ENCODE data around the gene ATP2A1. TPM values are rescaled to one million over a fixed set of nuclear protein-coding genes. Genes with fewer than 3 reads are reported as not detected.

Gene ATP2A1
- not detected in 2 replicates for total RNA-seq

DNA sequence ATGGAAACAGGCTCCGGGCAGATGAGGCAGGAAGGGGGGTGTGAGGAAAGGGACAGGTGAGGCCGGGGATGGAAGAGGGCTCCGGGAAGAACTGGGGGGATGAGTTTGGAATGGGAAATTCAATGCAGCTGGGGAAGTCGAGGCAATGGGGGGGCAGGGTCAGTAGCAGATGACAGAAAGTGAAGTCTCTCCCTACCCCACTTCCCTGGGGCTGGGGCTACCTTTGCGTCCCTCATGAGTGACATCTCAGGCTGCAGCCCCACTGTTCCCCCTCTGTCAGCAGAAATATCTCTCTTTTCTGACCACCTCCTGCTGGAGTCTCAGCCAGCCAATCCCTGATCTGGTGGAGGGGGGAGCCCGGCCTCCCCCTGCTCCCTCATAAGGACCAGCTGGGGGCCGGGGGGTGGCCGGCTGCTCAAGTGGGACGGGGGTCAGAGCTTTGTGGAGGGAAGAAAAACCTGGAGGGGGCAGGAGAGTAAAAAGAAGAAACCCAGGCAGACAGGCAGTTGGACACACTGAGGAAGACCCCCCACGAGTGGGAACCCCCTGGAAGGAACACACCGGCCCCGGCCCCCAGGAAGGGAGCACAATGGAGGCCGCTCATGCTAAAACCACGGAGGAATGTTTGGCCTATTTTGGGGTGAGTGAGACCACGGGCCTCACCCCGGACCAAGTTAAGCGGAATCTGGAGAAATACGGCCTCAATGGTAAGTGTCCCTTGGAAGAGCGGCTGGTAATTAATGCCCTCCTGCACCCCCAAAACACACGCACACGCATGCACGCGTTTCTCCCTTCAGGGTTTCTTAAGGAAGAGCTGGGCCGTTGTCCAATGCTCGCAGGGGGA, at the start of gene ATP2A1:
ATP2A1 (plus strand) TSS at position 406 of the 844 bp plus-strand sequence; CDS start at position 590, 184 bp downstream.
- DNase-seq = no peak

DNA sequence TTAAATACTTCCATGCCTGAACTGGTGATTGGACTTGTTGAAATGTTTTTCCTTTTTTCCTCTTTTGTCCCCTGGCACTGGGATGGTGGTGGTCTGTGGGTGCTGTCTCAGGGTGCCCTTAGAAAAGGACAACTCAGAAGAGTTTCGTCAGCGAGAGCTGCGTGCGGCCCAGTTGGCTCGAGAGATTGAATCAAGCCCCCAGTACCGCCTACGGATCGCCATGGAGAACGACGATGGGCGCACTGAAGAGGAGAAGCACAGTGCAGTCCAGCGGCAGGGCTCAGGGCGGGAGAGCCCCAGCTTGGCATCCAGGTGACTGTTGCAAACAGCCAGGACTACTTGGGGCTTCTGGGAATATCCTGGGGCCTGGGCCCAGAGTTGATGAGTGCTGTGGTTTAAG, 48.5 kb upstream of the ATP2A1 start:
- no peak for DNase-seq

DNA sequence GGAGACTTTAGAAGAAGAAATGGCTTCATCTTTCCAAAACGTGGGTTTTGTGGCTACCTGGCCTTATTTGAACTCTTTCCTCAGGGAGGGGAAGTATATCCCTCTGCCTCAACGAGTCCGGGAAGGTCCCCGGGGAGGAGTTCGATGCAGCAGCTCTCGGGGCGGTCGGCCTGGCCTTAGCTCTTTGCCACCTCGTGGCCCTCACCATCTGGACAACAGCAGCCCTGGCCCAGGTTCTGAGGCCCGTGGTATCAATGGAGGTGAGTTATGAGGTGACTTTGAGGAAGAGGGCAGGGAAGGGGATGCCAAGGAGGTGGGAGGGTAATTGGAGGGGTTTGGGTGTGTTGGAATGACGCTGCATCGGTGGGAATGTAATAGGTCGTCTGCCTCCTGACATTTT, 47.8 kb upstream of the ATP2A1 start:
- DNase-seq = no peak

DNA sequence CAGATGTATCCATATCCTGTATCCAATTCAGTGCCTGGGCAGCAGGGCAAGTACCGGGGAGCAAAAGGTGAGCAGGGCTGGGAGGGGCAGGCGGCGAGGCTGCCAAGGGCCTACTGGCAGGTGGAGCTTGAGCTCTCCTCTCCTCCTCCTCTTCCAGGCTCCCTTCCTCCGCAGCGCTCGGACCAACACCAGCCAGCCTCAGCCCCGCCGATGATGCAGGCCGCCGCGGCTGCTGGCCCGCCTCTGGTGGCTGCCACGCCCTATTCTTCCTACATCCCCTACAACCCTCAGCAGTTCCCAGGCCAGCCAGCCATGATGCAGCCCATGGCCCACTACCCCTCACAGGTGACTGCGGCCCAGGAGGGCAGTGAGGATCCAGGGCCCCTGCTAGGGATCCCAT, 43.9 kb upstream of the ATP2A1 start:
- no peak for DNase-seq

DNA sequence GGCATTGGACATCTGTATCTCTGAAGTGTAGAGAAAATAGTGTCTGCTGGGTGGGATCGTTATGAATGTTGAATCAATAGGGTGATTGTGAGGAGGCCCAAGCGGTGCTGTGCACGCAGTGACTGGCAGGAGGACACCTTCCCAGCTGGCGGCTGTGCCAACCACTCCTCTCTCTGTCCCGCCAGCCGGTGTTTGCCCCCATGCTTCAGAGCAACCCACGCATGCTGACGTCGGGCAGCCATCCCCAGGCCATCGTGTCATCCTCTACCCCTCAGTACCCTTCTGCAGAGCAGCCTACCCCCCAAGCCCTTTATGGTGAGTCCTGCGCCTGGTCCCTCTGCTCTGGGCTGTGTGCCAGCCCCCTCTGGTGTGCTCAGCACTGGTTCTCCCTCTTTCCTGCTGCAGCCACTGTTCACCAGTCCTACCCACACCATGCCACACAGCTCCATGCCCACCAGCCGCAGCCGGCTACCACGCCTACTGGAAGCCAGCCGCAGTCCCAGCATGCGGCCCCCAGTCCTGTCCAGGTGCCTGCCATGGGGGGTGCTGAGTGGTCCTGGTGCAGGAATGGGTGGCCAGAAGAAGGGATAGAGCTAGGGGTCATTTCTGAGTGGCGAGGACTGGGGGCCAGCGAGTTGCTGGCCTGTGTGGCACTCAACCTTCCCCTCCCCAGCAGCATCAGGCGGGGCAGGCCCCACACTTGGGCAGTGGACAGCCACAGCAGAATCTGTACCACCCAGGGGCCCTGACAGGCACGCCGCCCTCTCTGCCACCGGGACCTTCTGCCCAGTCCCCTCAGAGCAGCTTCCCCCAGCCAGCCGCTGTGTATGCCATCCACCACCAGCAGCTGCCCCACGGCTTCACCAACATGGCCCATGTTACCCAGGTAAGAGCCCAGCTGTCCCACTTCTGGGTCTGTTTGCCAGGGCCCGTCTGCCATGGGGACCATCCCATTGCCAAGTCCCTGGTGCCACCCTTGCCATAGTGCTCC, 43.1 kb upstream of the ATP2A1 start:
- no peak for DNase-seq

DNA sequence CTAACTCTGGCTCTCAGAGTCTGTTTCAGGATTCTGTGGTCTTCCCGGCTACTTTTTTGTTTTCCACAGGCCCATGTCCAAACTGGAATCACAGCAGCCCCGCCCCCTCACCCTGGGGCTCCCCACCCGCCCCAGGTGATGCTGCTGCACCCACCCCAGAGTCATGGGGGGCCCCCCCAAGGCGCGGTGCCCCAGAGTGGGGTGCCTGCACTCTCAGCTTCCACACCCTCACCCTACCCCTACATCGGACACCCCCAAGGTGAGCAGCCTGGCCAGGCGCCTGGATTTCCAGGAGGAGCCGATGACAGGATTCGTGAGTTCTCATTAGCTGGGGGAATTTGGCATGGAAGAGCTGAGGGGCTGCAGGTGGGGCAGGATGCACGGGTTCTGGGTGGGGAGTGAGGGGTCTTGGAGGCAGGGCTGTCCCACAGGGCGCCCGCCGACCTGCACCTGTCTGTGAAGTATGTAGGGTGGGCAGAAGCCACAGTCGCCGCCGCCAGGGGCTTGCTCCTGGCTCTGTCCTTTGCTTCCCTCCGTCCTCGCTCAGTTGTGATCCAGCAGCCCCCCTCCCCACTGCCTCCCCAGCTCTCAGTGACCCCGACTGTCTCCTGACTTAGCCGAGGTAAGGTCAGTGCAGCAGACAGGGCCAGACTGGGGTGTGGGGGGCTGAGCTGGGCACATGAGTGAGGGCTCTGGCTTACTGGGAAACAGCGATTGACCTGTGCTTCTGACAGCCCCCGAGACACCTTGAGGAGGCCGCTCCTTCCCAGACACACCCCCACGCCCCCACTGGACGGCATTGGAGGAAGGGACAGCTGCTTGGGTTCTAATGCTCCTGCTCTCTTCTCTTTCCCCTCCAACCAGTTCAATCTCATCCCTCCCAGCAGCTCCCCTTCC, 42.2 kb upstream of the ATP2A1 start:
- DNase-seq = no peak

DNA sequence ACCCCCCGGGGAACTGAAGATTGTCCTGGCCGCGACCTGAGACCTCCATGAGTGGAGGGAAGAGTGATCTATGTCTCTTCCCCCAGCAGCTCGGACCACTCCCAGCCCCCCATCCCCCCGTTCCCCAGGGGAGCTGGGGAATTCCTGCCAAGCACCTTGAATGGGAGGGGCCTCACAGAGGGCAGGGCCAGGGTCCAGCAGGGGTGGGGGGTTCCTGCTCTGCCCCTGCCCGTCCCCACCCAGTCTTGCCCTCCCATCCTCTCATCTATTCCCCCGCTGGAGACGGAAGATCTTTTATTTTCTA, 41.6 kb upstream of the ATP2A1 start:
- DNase-seq = no peak

DNA sequence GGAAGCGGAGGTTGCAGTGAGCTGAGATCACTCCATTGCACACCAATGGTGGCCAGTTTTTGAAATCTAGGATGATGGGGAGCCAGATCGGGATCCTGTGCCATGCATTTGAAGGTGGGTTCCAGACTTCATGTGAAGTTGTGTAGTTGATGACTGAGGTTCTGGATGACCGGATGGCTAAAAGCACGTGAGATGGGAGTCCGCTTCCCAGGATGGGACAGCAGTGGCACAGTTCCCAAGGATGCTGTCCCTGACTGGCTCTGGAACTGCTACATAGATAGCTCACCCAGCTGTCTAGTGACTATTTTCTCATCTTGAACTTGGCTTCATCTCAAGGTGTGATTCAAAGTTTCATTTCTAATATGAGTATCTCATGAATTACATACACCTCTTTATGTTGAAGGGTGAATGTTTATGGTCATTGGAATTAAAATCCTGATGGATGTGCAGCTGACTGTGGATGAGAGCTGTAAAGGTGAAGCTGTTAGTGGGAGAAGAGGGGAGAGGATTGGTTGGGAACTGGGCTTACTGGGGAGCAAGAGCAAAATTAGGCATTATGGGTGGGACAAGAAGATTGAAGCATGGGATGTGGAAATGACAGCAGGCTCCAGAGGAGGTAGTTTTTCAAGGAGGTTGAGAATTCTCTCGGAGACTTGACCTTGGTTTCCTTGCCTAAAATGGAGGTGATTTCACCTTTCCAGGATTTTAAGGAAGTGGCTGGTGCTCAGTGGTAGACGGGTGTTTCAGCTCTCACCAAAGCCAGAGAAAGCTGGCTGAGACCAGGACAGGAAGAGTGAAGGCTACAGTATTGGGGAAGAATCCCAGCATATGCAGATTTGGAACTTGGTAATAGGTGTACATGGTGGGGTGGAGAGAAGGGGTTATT, 40.4 kb upstream of the ATP2A1 start:
- DNase-seq = no peak

DNA sequence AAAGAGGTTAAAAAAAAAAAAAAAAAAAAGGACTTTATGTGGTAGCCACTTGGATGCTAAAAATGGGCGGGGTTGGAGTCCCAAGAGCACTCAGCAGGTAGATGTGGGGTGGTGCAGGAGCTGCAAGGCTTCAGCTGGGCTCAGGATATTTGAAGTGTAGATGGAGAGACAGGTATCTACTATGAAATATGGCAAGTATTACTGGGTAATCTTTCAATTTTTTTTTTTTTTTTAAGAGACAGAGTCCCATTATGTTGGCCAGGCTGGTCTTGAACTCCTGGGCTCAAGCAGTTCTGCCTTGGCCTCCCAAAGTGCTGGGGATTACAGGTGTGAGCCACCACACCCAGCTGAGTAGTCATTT, 39.8 kb upstream of the ATP2A1 start:
- no peak for DNase-seq

DNA sequence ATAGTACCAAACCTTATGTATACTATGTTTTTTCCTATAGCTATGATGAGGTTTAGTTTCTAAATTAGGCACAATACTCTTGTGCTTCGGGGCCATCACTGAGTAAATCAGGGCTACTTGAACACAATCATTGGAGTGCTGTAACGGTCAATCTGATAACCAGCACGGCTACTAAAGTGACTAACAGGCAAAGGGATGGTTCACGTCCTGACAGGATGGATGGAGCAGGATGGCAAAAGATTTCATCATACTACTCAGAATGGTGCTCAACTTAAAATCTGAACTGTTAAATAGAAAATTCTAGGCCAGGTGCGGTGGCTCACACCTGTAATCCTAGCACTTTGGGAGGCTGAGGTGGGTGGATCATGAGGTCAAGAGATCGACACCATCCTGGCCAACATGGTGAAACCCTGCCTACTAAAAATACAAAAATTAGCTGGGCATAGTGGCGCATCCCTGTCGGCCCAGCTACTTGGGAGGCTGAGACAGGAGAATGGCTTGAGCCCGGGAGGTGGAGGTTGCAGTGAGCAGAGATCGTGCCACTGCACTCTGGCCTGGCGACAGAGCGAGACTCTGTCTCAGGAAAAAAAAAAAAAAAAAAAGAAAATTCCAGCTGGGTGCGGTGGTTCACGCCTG, 39.2 kb upstream of the ATP2A1 start:
- DNase-seq = no peak

DNA sequence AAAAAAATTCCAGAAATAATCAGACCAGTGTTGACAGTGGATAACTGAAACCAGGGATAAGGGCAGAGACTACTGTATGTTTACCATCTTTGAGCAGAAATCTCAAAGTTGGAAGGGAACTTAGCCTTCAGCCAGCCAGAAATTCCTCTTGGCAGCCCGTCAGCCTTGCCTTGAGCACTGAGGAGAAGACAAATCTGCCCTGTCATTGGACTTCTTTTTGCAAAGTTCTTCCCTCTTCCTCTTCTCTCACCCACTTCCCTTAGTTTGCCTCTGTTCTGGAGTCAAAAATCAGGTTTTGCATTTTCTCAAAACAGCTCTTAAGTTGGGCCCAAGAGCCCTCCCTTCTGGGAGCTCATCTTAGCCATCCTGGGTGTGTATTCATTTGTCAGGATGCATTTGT, 38.4 kb upstream of the ATP2A1 start:
- no peak for DNase-seq

DNA sequence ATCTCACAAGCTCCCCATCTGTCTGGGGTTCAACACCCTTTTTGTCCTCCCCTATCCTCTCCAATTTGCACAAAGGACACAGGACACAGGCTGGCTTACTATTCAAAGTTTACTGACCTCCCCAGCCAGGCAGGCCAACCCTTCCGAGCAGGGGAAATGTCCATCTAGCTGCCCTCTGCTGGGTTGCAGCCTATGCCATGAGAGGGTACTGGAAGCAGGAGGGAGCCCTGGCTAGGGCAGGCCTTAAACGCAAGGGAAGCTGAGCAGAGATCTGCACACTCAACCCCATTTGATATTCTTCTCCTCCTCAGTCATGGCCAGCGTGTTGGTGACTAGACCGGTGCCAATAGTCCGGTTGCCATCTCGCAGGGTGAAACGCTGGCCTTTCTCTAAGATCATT, 35.6 kb upstream of the ATP2A1 start:
- DNase-seq = no peak

DNA sequence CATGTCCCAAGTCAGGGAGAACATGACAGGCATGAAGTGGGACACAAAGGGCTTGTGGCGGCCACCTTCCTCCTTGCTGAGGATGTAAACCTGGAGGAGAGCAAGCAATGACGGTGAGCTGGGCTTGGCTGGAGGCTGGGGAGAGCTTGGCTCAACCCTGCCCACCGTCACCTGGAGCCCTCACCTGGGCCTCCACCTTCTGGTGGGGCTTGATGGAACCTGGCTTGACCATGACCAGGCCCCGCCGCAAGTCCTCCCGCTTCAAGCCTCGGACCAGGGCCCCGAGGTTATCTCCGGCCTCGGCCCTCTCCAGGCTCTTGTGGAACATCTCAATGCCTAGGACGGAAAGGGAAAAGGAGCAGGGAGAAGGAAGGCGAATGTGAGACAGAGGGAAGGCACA, 34.5 kb upstream of the ATP2A1 start:
- no peak for DNase-seq

DNA sequence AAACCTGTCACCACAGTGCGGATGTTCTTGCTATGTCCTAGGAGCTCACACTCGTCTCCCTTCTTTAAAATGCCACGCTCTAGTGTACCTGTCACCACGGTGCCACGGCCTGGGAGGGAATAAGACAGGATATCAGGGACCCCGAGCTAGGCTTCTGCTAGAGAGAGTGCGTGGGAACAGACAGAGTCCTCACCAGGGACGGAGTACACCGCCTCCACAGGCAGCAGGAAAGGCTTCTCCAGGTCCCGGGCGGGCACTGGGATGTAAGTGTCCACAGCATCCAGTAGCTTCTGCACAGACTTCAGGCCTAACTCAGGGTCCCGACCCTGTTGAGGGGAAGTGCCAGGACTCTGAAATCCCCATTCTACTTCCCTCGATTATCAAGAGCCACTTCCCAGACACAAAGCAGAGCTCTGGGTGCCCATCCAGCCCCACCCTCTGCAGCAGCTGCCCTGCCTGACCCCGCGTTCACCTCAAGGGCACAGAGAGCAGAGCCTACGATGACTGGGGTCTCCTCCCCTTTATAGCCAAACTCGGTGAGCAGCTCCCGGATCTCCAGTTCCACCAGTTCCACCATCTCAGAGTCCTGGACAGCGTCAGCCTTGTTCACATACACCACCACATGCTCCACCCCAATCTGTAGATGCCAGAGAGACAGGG, 33.9 kb upstream of the ATP2A1 start:
- DNase-seq = no peak

DNA sequence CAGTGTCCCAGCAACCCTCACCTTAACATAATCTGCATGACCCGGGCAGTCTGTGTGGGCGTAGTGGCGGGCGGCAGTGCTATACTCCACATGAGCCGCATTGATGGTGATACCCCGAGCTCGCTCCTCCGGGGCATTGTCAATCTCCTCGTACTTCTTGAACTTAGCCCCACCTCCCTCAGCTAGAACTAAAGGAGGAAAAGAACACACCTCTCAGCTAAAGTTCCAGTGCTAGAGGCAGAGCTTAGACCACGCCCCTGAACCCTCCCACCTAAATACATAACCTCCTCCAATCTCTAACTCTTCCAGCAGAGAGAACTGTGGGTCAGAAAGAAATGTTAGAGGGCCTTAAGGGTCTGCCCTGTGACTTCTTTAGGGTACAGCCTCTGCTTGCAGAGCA, 33.0 kb upstream of the ATP2A1 start:
- DNase-seq = peak; percentile 34

DNA sequence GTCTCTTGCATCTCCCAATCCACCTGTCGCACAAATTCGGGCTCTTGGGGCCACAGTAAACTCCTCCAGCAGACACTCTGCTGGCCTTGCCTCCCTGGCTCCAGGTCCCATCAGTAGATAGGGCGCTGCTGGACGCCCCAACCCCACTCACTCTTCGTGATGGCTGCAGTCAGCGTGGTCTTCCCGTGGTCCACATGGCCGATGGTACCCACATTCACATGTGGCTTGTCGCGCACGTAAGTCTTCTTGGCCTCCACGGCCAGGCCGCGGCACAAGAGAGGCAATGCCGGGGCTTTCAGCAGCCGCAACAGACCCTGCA, 32.6 kb upstream of the ATP2A1 start:
- no peak for DNase-seq

DNA sequence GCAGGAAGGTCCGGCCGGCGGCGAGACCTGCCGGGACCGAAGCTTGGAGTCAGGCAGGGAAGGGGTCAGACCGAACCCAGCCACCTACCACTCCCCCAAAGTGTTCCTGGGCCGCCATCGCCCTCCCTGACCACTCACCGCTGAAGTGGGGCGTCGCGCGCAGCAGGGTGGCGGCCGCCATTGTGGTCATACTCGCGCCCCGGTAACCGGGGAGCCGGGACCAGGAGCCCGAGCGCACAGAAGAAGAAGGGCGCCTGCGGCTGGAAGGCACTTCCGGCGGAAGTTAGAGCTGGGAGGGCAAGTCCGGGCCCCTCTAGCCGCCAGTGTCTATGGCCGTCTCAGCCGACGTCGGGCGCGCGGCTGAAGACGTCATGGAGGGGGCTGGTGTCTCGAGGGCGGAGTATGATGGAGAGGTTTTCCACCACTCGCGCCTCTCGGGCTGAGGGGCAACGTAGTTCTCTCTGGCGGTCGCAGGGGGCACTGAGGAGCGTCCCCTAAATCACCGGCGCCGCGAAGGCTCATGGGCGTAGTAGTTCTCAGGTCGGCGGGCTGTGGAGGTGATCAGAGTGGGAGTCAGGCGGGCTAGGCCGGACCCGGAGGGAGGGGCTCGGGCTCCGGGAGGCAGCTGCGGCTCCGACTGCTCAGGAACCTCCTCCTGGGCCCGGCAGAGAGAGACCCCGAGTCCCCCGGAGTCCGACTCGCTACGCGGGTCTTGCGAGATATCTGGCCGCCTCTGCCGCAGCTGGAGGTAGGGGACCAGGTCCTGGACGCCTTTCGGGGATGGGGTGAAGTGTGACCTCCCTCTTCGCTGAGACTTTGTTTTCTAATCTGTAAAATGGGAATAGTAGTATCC, 32.0 kb upstream of the ATP2A1 start, which contains the start of gene TUFM:
TUFM (minus strand) TSS at position 269 of the 853 bp plus-strand sequence; CDS start at position 190, 79 bp downstream.
- peak; percentile 99 for DNase-seq

DNA sequence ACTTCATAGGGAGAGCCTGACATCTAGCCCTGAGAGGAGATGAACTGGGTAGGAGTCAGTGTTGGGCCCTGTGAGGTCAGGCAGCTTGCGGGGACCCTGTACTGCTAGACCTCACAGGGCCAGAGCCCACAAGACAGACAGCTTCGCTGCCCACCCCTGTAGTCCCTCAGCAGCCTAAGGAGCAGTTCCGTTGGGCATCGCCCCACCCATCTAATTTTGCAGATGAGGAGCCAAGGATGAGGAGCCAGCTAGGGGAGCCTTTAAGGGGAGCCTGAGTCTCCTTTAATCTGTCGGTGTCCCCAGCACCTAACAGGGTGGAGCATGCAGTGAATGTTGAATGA, 31.4 kb upstream of the ATP2A1 start:
- DNase-seq = no peak

DNA sequence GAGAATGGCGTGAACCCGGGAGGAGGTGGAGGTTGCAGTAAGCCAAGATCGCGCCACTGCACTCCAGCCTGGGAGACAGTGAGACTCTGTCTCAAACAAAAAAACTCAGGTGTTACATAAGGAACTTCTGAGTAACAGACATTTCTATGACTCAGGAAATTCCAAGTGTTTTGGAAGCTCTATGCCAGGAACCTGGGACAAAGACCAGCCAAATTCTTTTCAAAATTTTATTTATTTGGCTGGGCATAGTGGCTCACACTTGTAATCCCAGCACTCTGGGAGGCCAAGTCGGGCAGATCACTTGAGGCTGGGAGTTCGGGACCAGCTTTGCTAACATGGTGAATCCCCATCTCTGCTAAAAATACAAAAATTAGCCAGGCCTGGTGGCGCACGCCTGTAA, 19.9 kb upstream of the ATP2A1 start:
- no peak for DNase-seq

DNA sequence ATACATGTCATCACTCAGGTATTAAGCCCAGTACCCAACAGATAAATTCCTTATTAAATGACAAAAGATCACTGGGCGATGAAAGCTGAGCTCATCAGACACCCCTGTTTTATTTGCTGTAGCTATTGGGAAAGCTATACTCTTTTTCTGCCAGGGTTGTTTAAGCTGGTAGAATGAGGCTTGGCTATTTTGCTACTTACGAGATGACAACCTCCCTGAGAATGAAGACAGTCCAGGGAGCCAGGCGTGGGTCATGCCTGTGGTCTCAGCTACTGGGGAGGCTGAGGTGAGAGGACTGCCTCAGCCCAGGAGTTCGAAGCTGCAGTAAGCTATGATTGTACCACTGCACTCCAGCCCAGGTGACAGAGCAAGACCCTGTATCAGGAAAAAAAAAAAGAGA, 19.0 kb upstream of the ATP2A1 start:
- DNase-seq = no peak
